HCT116 (cell line): ENCODE measurements around the gene SRGAP2C. TPM values are rescaled to one million over a fixed set of nuclear protein-coding genes. Genes with fewer than 3 reads are reported as not detected.

ENCODE experiments used
- ATAC-seq: fragments of 200-7000 bp; cut with Tn5 transposase; 2 replicates; pipeline ENCODE4 v1.9.1; 2020; ENCODE audit warnings: mild to moderate bottlenecking, moderate library complexity
- BruUV-seq: library from RNA; stranded (reverse); fragments of 400-500 nt; replicated peaks from 2 replicates; lab custom pipeline; 2021; lab: Mats Ljungman, UMichigan
- CTCF ChIA-PET: fragments of 300-600 bp; sonication (Branson Sonifier 250); formaldehyde crosslinking; loops from one replicate; lab custom pipeline; 2021; ENCODE audit warnings: antibody characterized with exemption; lab: Charles Lee
- POLR2A ChIA-PET: fragments of 300-600, 350-600 bp; sonication (Branson Sonifier 250); formaldehyde crosslinking; loops from one replicate; lab custom pipeline; 2021; ENCODE audit warnings: antibody characterized with exemption; lab: Charles Lee
- RAD21 ChIA-PET, 2 experiments: fragments of 300-600 bp; sonication (Branson Sonifier 250); formaldehyde crosslinking; loops; one replicate each; lab custom pipeline; 2023; ENCODE audit warnings: low total read pairs in 2 of 2; ENCODE audit not compliant: uncharacterized antibody in 2 of 2, unreplicated experiment in 2 of 2, low non-redundant PET in 1 of 2; lab: Charles Lee
- DNase-seq: peaks from one replicate; pipeline ENCODE4 v3.0.0-alpha.2; 2010; ENCODE audit warnings: low read depth, low spot score
- H2AFZ ChIP-seq: fragments of 200-600 bp; shearing (Covaris generic), sonication (generic); 2 replicates; pipeline ENCODE4 v1.6.1; 2017; ENCODE audit warnings: low read depth, mixed run types, mixed read lengths, antibody characterized with exemption, low read length; ENCODE audit not compliant: poor library complexity, severe bottlenecking
- H3K27ac ChIP-seq: 2 replicates; pipeline ENCODE4 v1.5.1; 2012; ENCODE audit warnings: low read depth, low read length
- H3K27me3 ChIP-seq: fragments of 200-600 bp; sonication (generic); 2 replicates; pipeline ENCODE4 v1.6.1; 2016; ENCODE audit warnings: mixed run types, low read length, mixed read lengths; ENCODE audit not compliant: insufficient read depth
- H3K36me3 ChIP-seq, 2 experiments: fragments of 200-500 bp in 1 of 2; fragments of 200-600 bp in 1 of 2; sonication (Bioruptor generic) in 1 of 2; sonication (generic) in 1 of 2; 2 replicates each; pipeline versions ENCODE4 v1.5.1 to v1.6.1; 2014 to 2016; ENCODE audit warnings: low read length in 2 of 2, inconsistent platforms in 1 of 2, mixed read lengths in 1 of 2, mixed run types in 1 of 2; ENCODE audit not compliant: insufficient read depth in 2 of 2, control insufficient read depth in 1 of 2
- H3K4me1 ChIP-seq, 2 experiments: fragments of 200-600 bp in 1 of 2; sonication (generic) in 1 of 2; 2 replicates each; pipeline versions ENCODE4 v1.5.1 to v1.6.1; 2012 to 2017; ENCODE audit warnings: low read length in 2 of 2, inconsistent platforms in 1 of 2, mild to moderate bottlenecking in 1 of 2, mixed read lengths in 1 of 2, mixed run types in 1 of 2, moderate library complexity in 1 of 2; ENCODE audit not compliant: insufficient read depth in 2 of 2, control insufficient read depth in 1 of 2
- H3K4me2 ChIP-seq: fragments of 200-600 bp; sonication (generic); 2 replicates; pipeline ENCODE4 v1.6.1; 2017; ENCODE audit warnings: mixed run types, low read length, mixed read lengths
- H3K4me3 ChIP-seq, 2 experiments: fragments of 200-600 bp in 1 of 2; sonication (generic) in 1 of 2; replicated peaks in 1 of 2; 2 replicates each; pipeline ENCODE4 v1.5.1; 2011 to 2016; ENCODE audit warnings: low read length in 2 of 2, control low read depth in 1 of 2, low read depth in 1 of 2, mild to moderate bottlenecking in 1 of 2, mixed read lengths in 1 of 2, mixed run types in 1 of 2
- H3K79me2 ChIP-seq: fragments of 200-600 bp; sonication (generic); 2 replicates; pipeline ENCODE4 v1.6.1; 2017; ENCODE audit warnings: mild to moderate bottlenecking, mixed run types, low read length, moderate library complexity, mixed read lengths; ENCODE audit not compliant: insufficient read depth
- H3K9ac ChIP-seq: fragments of 200-600 bp; sonication (generic); 2 replicates; pipeline ENCODE4 v1.6.1; 2016; ENCODE audit warnings: low read length, mixed read lengths
- H3K9me2 ChIP-seq: fragments of 200-600 bp; sonication (generic), shearing (Covaris generic); 2 replicates; pipeline ENCODE4 v1.6.1; 2017; ENCODE audit warnings: mixed run types, mild to moderate bottlenecking, moderate library complexity; ENCODE audit not compliant: insufficient read depth
- H3K9me3 ChIP-seq, 2 experiments: fragments of 200-500 bp in 1 of 2; fragments of 200-600 bp in 1 of 2; sonication (Bioruptor generic) in 1 of 2; sonication (generic) in 1 of 2; 2 replicates each; pipeline ENCODE4 v1.6.1; 2014 to 2017; ENCODE audit warnings: low read length in 2 of 2, mixed read lengths in 2 of 2, inconsistent platforms in 1 of 2, low read depth in 1 of 2, mild to moderate bottlenecking in 1 of 2, mixed run types in 1 of 2, moderate library complexity in 1 of 2; ENCODE audit not compliant: control insufficient read depth in 1 of 2, insufficient read depth in 1 of 2
- H4K20me1 ChIP-seq: fragments of 200-600 bp; sonication (generic), shearing (Covaris generic); 2 replicates; pipeline ENCODE4 v1.6.1; 2017; ENCODE audit warnings: mixed run types, mild to moderate bottlenecking, moderate library complexity; ENCODE audit not compliant: insufficient read depth
- EZH2phosphoT487 ChIP-seq: fragments of 200-600 bp; IDR thresholded peaks from 2 replicates; pipeline ENCODE4 v1.6.1; 2018; ENCODE audit warnings: antibody characterized with exemption, borderline replicate concordance
- JUND ChIP-seq: IDR thresholded peaks from 2 replicates; pipeline ENCODE4 v1.6.1; 2012
- POLR2A ChIP-seq: IDR thresholded peaks from 2 replicates; pipeline ENCODE4 v1.7.0; 2011; ENCODE audit warnings: borderline replicate concordance; ENCODE audit not compliant: insufficient read depth, insufficient read length; ENCODE audit errors: extremely low read depth
- POLR2AphosphoS5 ChIP-seq: IDR thresholded peaks from 2 replicates; pipeline ENCODE4 v1.6.1; 2011; ENCODE audit warnings: mild to moderate bottlenecking, low read depth, low read length, moderate library complexity
- SRF ChIP-seq: IDR thresholded peaks from 2 replicates; pipeline ENCODE4 v1.6.1; 2012; ENCODE audit warnings: low read depth
- ZFX ChIP-seq: fragments of 450-650 bp; IDR thresholded peaks from 2 replicates; pipeline ENCODE4 v1.6.1; 2017
- intact Hi-C: fragments of 100-400 bp; cut with micrococcal nuclease; formaldehyde crosslinking; loops from 2 replicates; pipeline ENCODE4 v1.10.0; 2022
- total RNA-seq: library from RNA; stranded (reverse); gene quantifications from one replicate; pipeline ENCODE4 v1.2.1, GENCODE V29; 2021; ENCODE audit not compliant: unreplicated experiment
- TF ChIP-seq, protein P1 (sequence below): IDR thresholded peaks from 2 replicates; pipeline ENCODE4 v1.6.1; 2012
- TF ChIP-seq, protein P2 (sequence below), 3 experiments: fragments of 200-600 bp in 1 of 3; sonication (generic) in 1 of 3; IDR thresholded peaks in 2 of 3; conservative IDR thresholded peaks in 1 of 3; 2 replicates each; pipeline ENCODE4 v1.5.1; 2012 to 2017; ENCODE audit warnings: low read depth in 2 of 3, low read length in 2 of 3, antibody characterized with exemption in 1 of 3, borderline replicate concordance in 1 of 3, control low read depth in 1 of 3, mild to moderate bottlenecking in 1 of 3, mixed read lengths in 1 of 3, mixed run types in 1 of 3, moderate library complexity in 1 of 3; ENCODE audit not compliant: insufficient read depth in 1 of 3
- TF ChIP-seq, protein P3 (sequence below): IDR thresholded peaks from 2 replicates; pipeline ENCODE4 v1.6.1; 2011; ENCODE audit warnings: mild to moderate bottlenecking, low read length, moderate library complexity; ENCODE audit not compliant: insufficient replicate concordance; ENCODE audit errors: extremely low read depth

The SRGAP2C gene
- total RNA-seq, 1 experiment from 2014 or later = 21.3 TPM

DNA sequence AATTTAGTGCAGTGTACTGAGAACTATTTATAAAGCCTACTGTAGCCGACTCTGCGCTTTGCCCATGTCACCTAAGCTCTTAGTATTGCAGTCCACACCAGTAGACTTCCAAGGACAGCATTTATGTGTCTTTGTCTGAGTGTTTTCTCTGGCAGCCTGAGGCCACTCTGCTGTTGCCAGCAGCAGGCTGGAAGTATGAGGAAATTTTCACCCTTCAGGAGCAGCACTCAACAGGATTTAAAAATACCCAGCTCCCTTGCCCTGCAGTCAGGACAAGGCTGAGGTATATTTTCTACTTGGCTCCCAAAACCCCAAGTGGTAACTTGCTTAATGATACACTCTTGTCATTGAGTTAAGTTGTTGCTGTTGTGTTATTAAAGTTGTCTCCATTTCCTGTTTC is 230.1 kb downstream of the SRGAP2C start:
- TF ChIP-seq JUND (no peak), EZH2phosphoT487 (no peak), SRF (no peak), POLR2AphosphoS5 (no peak), POLR2A (no peak), ZFX (no peak)
- TF ChIP-seq, protein P1, sequence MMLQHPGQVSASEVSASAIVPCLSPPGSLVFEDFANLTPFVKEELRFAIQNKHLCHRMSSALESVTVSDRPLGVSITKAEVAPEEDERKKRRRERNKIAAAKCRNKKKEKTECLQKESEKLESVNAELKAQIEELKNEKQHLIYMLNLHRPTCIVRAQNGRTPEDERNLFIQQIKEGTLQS = no peak
- TF ChIP-seq, protein P2, sequence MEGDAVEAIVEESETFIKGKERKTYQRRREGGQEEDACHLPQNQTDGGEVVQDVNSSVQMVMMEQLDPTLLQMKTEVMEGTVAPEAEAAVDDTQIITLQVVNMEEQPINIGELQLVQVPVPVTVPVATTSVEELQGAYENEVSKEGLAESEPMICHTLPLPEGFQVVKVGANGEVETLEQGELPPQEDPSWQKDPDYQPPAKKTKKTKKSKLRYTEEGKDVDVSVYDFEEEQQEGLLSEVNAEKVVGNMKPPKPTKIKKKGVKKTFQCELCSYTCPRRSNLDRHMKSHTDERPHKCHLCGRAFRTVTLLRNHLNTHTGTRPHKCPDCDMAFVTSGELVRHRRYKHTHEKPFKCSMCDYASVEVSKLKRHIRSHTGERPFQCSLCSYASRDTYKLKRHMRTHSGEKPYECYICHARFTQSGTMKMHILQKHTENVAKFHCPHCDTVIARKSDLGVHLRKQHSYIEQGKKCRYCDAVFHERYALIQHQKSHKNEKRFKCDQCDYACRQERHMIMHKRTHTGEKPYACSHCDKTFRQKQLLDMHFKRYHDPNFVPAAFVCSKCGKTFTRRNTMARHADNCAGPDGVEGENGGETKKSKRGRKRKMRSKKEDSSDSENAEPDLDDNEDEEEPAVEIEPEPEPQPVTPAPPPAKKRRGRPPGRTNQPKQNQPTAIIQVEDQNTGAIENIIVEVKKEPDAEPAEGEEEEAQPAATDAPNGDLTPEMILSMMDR (IDR thresholded peaks at IDR 0.05 in 2 of 3, conservative IDR thresholded peaks at IDR 0.05 in 1 of 3; ENCODE audit: borderline replicate concordance in 1 of 3, insufficient read depth in 1 of 3, low read depth in 2 of 3, low read length in 2 of 3) = no peak
- TF ChIP-seq, protein P3, sequence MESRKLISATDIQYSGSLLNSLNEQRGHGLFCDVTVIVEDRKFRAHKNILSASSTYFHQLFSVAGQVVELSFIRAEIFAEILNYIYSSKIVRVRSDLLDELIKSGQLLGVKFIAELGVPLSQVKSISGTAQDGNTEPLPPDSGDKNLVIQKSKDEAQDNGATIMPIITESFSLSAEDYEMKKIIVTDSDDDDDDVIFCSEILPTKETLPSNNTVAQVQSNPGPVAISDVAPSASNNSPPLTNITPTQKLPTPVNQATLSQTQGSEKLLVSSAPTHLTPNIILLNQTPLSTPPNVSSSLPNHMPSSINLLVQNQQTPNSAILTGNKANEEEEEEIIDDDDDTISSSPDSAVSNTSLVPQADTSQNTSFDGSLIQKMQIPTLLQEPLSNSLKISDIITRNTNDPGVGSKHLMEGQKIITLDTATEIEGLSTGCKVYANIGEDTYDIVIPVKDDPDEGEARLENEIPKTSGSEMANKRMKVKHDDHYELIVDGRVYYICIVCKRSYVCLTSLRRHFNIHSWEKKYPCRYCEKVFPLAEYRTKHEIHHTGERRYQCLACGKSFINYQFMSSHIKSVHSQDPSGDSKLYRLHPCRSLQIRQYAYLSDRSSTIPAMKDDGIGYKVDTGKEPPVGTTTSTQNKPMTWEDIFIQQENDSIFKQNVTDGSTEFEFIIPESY = no peak
- no peaks in the 10 kb centered on the region for H3K27me3 ChIP-seq
- DNase-seq = no peak
- CTCF ChIA-PET = no interaction called here
- RAD21 ChIA-PET = no interaction called here
- H3K4me3 ChIP-seq = no peak overlapping the region
- no peak overlapping the region for H3K9ac ChIP-seq
- H3K79me2 ChIP-seq = no peaks in the 10 kb centered on the region
- no peaks in the 10 kb centered on the region for H4K20me1 ChIP-seq
- no peak overlapping the region for H3K27ac ChIP-seq
- H2AFZ ChIP-seq = no peak overlapping the region
- ATAC-seq = no peak
- POLR2A ChIA-PET = no interaction called here
- intact Hi-C loops = no loop called here
- no peaks in the 10 kb centered on the region for H3K9me3 ChIP-seq
- BruUV-seq = no TSS peak
- no peaks in the 10 kb centered on the region for H3K9me2 ChIP-seq
- H3K36me3 ChIP-seq = no peaks in the 10 kb centered on the region
- no peak overlapping the region for H3K4me2 ChIP-seq
- no peaks in the 10 kb centered on the region; a peak in 1 of 4 replicates for H3K4me1 ChIP-seq
